ENCODE data around the gene SNX18.

GRCh38 chr5:54524704-54525103 lies 7.1 kb downstream of the SNX18 start:
- TF ChIP-seq CTCF (tag by site-specific recombination; IDR thresholded peaks at IDR 0.05) (no peak), ZNF24 (tag by site-specific recombination; IDR thresholded peaks at IDR 0.05) (no peak), EGR2 (tag by site-specific recombination; IDR thresholded peaks at IDR 0.05; ENCODE audit: low read depth) (0 out of 2 replicates have a peak, but pooled peaks have one; percentile 7), ZNF114 (tag by site-specific recombination; IDR thresholded peaks at IDR 0.05) (no peak), ZNF488 (tag by site-specific recombination; IDR thresholded peaks at IDR 0.05) (no peak), TCF7L2 (IDR thresholded peaks at IDR 0.05; ENCODE audit: borderline replicate concordance, low read depth, low read length) (no peak), ZNF138 (tag by site-specific recombination; IDR thresholded peaks at IDR 0.05; ENCODE audit: borderline replicate concordance) (no peak)
